Uterus (tissue), 4 donors: ENCODE measurements around the gene SOAT1. TPM values are rescaled to one million over a fixed set of nuclear protein-coding genes. Genes with fewer than 3 reads are reported as not detected.
"Not testable (repeated sequence)": the region's sequence is repeated elsewhere in the genome, so short reads cannot be mapped to it uniquely, and the experiment has no call there.

Source experiments
- DNase-seq, 2 donors: peaks; one replicate each; pipeline ENCODE4 v3.0.0-alpha.2; 2019 to 2020
- H3K27ac ChIP-seq, 2 donors: fragments of 200-600 bp; sonication (generic); 1 replicate in 1 of 2; 2 replicates in 1 of 2; pipeline ENCODE4 v1.5.1; 2016 to 2018
- H3K27me3 ChIP-seq, 2 donors: fragments of 200-600 bp; sonication (generic); one replicate each; pipeline ENCODE4 v1.5.1; 2018 to 2019; ENCODE audit warnings: control low read depth in 1 of 2
- H3K36me3 ChIP-seq, 2 donors: fragments of 200-600 bp; sonication (generic); one replicate each; pipeline ENCODE4 v1.5.1; 2019; ENCODE audit warnings: control low read depth in 1 of 2
- H3K4me1 ChIP-seq, 2 donors: fragments of 200-600 bp; sonication (generic); one replicate each; pipeline ENCODE4 v1.5.1; 2018 to 2019; ENCODE audit warnings: control low read depth in 1 of 2
- H3K4me3 ChIP-seq, 2 donors: fragments of 200-600 bp; sonication (generic); 1 replicate in 1 of 2; 2 replicates in 1 of 2; pipeline ENCODE4 v1.5.1; 2018 to 2019; ENCODE audit warnings: mild to moderate bottlenecking in 1 of 2
- H3K9me3 ChIP-seq, 2 donors: fragments of 200-600 bp; sonication (generic); one replicate each; pipeline ENCODE4 v1.5.1; 2019; ENCODE audit warnings: control low read depth in 1 of 2
- CTCF ChIP-seq, 4 experiments: fragments of 200-600 bp in 2 of 4; fragments of 450-650 bp in 2 of 4; sonication (generic) in 2 of 4; IDR thresholded peaks; one replicate each; pipeline ENCODE4 v1.5.1; 2016 to 2019; ENCODE audit warnings: antibody characterized with exemption in 4 of 4, mild to moderate bottlenecking in 2 of 4, moderate library complexity in 1 of 4
- POLR2A ChIP-seq, 2 donors: fragments of 450-650 bp; IDR thresholded peaks; one replicate each; pipeline ENCODE4 v1.6.1; 2016; ENCODE audit warnings: antibody characterized with exemption in 2 of 2, mild to moderate bottlenecking in 1 of 2, moderate library complexity in 1 of 2
- intact Hi-C: fragments of 100-400 bp; cut with DNase I; formaldehyde crosslinking; loops from one replicate; pipeline ENCODE4 v1.15.1; 2023; ENCODE audit warnings: low total_unique reads
- total RNA-seq, 4 donors: library from RNA; depleted of rRNA in 3 of 4; stranded (reverse); fragments of >200 nt in 3 of 4; gene quantifications; one replicate each; pipeline versions ENCODE4 v1.1.0 to v1.2.4, GENCODE V29; 2014 to 2023
- donor health status: DM: yes; HTN: yes; CAD: no.

The SOAT1 gene
- total RNA-seq, 4 donors from 2014 or later: 4.9 to 34.6 (median 18.4) TPM

GRCh38 chr1:179253286-179253972, 40.2 kb upstream of the SOAT1 start:
- H3K27me3 ChIP-seq: no peaks in the 10 kb centered on the region
- no peaks in the 10 kb centered on the region for H3K36me3 ChIP-seq
- H3K4me1 ChIP-seq: no peaks in the 10 kb centered on the region
- no peak overlapping the region for H3K27ac ChIP-seq
- DNase-seq: no peak
- intact Hi-C loops: no loop called here
- H3K9me3 ChIP-seq: no peaks in the 10 kb centered on the region
- no peak overlapping the region for H3K4me3 ChIP-seq
- TF ChIP-seq CTCF (IDR thresholded peaks at IDR 0.05) (no peak), POLR2A (IDR thresholded peaks at IDR 0.05) (no peak)

DNA sequence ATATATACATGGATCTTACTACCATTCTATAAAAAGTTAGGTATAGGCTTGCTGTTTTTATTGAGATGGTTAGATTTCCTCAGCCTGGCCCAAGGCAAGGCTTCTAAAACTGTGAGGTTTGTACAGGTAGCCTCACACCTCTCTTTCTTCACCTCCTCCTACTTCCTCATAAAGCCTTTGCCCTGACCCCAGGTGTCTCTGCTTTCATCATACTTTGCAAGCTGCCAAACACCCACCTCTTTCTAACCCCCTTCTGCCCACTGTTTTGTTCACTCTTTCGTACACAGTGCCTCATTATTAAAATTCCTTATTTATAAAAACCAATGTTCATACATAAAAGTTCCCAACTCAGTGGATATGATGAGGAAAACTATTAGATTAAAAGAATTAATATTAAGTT, 31.4 kb upstream of the SOAT1 start:
- intact Hi-C loops: no loop called here

DNA sequence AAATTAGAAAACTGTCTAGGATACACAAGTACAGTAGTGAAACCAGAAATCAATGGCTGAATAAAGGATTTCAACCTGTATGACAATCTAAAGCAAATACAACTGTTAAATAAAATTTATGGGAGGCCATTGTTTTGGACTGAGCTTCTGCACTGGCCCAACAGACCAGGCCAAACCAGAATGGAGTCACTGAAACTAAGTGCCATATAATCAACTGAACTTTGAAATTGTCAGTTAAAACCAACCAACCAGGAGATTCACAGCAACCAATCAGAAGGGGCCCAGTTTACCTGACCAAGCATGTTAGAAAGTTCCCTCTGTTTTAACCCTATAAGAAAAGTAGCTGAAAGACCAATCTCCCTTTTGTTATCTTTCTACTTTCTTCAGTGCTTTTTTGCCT, 30.5 kb upstream of the SOAT1 start:
- no peaks in the 10 kb centered on the region for H3K36me3 ChIP-seq
- no peak for DNase-seq
- no peaks in the 10 kb centered on the region for H3K27me3 ChIP-seq
- H3K4me3 ChIP-seq: no peak overlapping the region
- H3K9me3 ChIP-seq: no peaks in the 10 kb centered on the region
- intact Hi-C loops: no loop called here
- no peaks in the 10 kb centered on the region for H3K4me1 ChIP-seq
- no peak overlapping the region for H3K27ac ChIP-seq
- no peak for TF ChIP-seq CTCF (IDR thresholded peaks at IDR 0.05)
- TF ChIP-seq POLR2A (IDR thresholded peaks at IDR 0.05): no peak

More for the DNA sequence above, 31.4 kb upstream of the SOAT1 start:
- no peak overlapping the region for H3K4me3 ChIP-seq
- H3K27ac ChIP-seq: no peak overlapping the region
- no peaks in the 10 kb centered on the region for H3K27me3 ChIP-seq
- H3K9me3 ChIP-seq: no peaks in the 10 kb centered on the region
- H3K36me3 ChIP-seq: no peaks in the 10 kb centered on the region
- DNase-seq: no peak
- H3K4me1 ChIP-seq: no peaks in the 10 kb centered on the region
- TF ChIP-seq CTCF (IDR thresholded peaks at IDR 0.05) (no peak), POLR2A (IDR thresholded peaks at IDR 0.05) (no peak)

DNA sequence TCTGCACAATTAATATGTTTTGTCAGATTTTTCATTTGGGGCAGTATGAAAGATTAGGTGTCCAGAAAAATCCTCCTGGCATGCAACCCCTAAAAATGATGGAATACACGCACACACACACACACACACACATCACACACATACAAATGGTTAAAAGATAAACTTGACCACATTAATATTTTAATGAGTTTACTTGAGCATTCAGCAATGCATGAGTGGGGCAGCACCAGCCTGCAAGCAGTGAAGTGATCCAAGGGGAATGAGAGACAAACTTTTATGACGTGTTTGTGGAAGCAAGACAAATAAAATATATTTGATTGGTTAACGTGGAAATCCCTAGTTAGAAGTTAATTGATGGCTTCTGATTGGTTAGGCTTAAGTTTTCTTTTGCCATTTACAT, 29.1 kb upstream of the SOAT1 start:
- Histone ChIP-seq H3K9me3 (no peaks in the 10 kb centered on the region), H3K36me3 (no peaks in the 10 kb centered on the region), H3K4me1 (no peaks in the 10 kb centered on the region), H3K27me3 (no peaks in the 10 kb centered on the region), H3K4me3 (no peak overlapping the region), H3K27ac (no peak overlapping the region)
- intact Hi-C loops: no loop called here
- TF ChIP-seq CTCF (IDR thresholded peaks at IDR 0.05) (no peak), POLR2A (IDR thresholded peaks at IDR 0.05) (no peak)
- no peak for DNase-seq

- Histone ChIP-seq H3K4me3 (no peak overlapping the region), H3K9me3 (no peaks in the 10 kb centered on the region), H3K27ac (no peak overlapping the region), H3K27me3 (no peaks in the 10 kb centered on the region), H3K4me1 (no peaks in the 10 kb centered on the region), H3K36me3 (no peaks in the 10 kb centered on the region)
- no peak for DNase-seq
- intact Hi-C loops: no loop called here
- TF ChIP-seq POLR2A (IDR thresholded peaks at IDR 0.05): no peak
- no peak for TF ChIP-seq CTCF (IDR thresholded peaks at IDR 0.05)
Observed at GRCh38 chr1:179269071-179269470, 24.5 kb upstream of the SOAT1 start.

DNA sequence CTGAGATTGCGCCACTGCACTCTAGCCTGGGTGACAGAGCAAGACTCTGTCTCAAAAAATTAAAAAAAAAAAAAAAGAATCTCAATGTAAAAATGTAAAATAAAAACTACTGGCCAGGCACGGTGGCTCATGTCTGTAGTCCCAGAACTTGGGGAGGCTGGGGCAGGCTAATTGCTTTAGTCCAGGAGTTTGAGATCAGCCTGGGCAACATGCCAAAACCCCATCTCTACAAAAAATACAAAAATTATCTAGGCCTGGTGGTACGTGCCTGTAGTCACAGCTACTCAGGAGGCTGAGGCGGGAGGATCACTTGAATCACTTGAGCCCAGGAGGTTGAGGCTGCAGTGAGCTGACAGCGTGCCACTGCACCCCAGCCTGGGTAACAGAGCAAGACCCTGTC, 19.2 kb upstream of the SOAT1 start:
- intact Hi-C loops, H3K9me3 ChIP-seq, H3K4me1 ChIP-seq, H3K27ac ChIP-seq, H3K4me3 ChIP-seq, H3K27me3 ChIP-seq, H3K36me3 ChIP-seq, DNase-seq: not testable (repeated sequence)
